Measurements from ENCODE around the gene GNA14.
A peak's percentile ranks its signal among the peaks of the same experiment; 100 is the strongest.

GNA14 gene

DNA sequence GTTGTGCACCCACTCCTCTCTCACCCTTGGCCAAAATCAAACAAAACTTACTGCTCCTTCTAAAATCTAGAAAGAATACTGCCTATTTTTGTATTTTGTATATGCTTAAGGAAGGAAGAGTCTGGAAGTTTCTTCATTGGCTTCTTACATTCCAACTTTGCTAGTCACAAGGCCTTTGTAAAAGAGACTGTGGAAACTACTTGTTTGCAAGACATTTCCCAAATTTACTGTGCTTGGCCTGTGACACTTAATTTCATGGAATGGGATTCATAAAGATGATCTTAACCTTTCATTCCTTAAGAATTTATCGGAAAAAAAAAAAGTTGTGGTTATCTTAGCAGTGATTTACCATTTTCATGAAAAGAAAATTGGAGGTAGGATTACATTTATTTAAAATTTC is 261.9 kb downstream of the GNA14 start:
- peak; percentile 70 for DNase-seq

- peak; percentile 79 for DNase-seq
These were observed 263.7 kb downstream of the GNA14 start for GRCh38 chr9:77384406-77384805.

DNA sequence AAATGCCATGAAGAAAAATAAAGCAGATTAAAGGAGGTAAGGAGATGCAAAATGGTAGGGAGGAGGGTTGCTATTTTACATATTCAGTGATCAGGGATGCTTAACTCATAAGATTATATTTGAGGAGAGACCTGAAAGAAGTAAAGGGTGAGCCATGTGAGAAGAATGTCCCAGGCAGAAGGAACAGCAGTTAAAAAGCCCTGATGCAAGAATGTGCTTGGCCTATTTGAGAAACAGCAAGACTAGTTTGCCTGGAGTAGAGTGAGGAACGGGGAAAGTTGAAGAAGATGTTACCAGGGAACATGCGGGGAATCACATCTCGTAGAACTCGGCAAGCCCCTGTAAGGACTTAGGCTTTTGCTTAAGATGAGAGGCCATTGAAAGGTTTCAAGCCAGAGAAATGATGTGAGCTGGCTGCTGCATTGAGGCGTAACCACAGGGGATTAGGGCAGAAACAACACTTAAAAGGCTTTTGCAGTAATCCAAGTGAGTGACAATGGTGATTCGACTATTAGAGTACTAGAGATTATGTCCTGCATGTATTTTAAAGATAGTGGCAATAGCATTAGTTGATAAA is 272.1 kb downstream of the GNA14 start:
- DNase-seq = peak; percentile 30

GRCh38 chr9:77374266-77374665 is 273.9 kb downstream of the GNA14 start:
- DNase-seq = peak; percentile 49
